Mesenchymal stem cell (in vitro differentiated cells and primary cell): ENCODE data around the gene AGBL5.

Experiments
- DNase-seq: peaks from one replicate; pipeline ENCODE4 v3.0.0-alpha.2; 2013
- H2AFZ ChIP-seq: one replicate; pipeline ENCODE4 v1.6.1; 2013; ENCODE audit warnings: low read depth, mild to moderate bottlenecking, control low read depth, inconsistent platforms, low read length, moderate library complexity
- H2AK5ac ChIP-seq: 2 replicates; pipeline ENCODE4 v1.6.1; 2013; ENCODE audit warnings: low read length, moderate library complexity, mild to moderate bottlenecking, inconsistent platforms; ENCODE audit not compliant: severe bottlenecking
- H2BK120ac ChIP-seq: one replicate; pipeline ENCODE4 v1.6.1; 2013; ENCODE audit warnings: low read depth, mild to moderate bottlenecking, inconsistent platforms, low read length, moderate library complexity
- H2BK12ac ChIP-seq, 2 experiments: one replicate each; pipeline ENCODE4 v1.6.1; 2013; ENCODE audit warnings: inconsistent platforms in 2 of 2, low read length in 2 of 2, mild to moderate bottlenecking in 2 of 2, moderate library complexity in 2 of 2, control low read depth in 1 of 2
- H2BK15ac ChIP-seq: one replicate; pipeline ENCODE4 v1.6.1; 2013; ENCODE audit warnings: mild to moderate bottlenecking, low read depth, inconsistent platforms; ENCODE audit not compliant: poor library complexity, severe bottlenecking
- H2BK5ac ChIP-seq: 2 replicates; pipeline ENCODE4 v1.6.1; 2013; ENCODE audit warnings: low read depth, mild to moderate bottlenecking, low read length, control low read depth, inconsistent platforms; ENCODE audit not compliant: poor library complexity, severe bottlenecking
- H3K14ac ChIP-seq, 2 experiments: one replicate each; pipeline ENCODE4 v1.6.1; 2013; ENCODE audit warnings: inconsistent platforms in 2 of 2, low read length in 2 of 2, control low read depth in 1 of 2, mild to moderate bottlenecking in 1 of 2, moderate library complexity in 1 of 2
- H3K18ac ChIP-seq, 2 experiments: one replicate each; pipeline ENCODE4 v1.6.1; 2013; ENCODE audit warnings: inconsistent platforms in 2 of 2, low read length in 2 of 2, control low read depth in 1 of 2, low read depth in 1 of 2, mild to moderate bottlenecking in 1 of 2
- H3K23ac ChIP-seq, 2 experiments: one replicate each; pipeline ENCODE4 v1.6.1; 2013; ENCODE audit warnings: inconsistent platforms in 2 of 2, low read length in 2 of 2, mild to moderate bottlenecking in 2 of 2, moderate library complexity in 2 of 2, control low read depth in 1 of 2
- H3K27ac ChIP-seq: 2 replicates; pipeline ENCODE4 v1.5.1; 2013; ENCODE audit warnings: mild to moderate bottlenecking, moderate library complexity, low read length, control low read depth, inconsistent platforms; ENCODE audit not compliant: poor library complexity, severe bottlenecking
- H3K27me3 ChIP-seq, 2 experiments: 2 replicates each; pipeline versions ENCODE4 v1.6.1 to v1.7.0; 2013; ENCODE audit warnings: low read length in 2 of 2, mild to moderate bottlenecking in 2 of 2, moderate library complexity in 2 of 2, control low read depth in 1 of 2, inconsistent platforms in 1 of 2; ENCODE audit not compliant: control insufficient read depth in 1 of 2, insufficient read depth in 1 of 2
- H3K36me3 ChIP-seq, 2 experiments: 2 replicates each; pipeline versions ENCODE4 v1.6.1 to v1.7.0; 2013; ENCODE audit warnings: low read length in 2 of 2, control low read depth in 1 of 2, inconsistent platforms in 1 of 2, low read depth in 1 of 2, mild to moderate bottlenecking in 1 of 2; ENCODE audit not compliant: insufficient read depth in 2 of 2, control insufficient read depth in 1 of 2
- H3K4ac ChIP-seq, 2 experiments: one replicate each; pipeline ENCODE4 v1.6.1; 2013; ENCODE audit warnings: inconsistent platforms in 2 of 2, low read length in 2 of 2, mild to moderate bottlenecking in 2 of 2, moderate library complexity in 2 of 2, control low read depth in 1 of 2, low read depth in 1 of 2
- H3K4me1 ChIP-seq: 2 replicates; pipeline ENCODE4 v1.6.1; 2013; ENCODE audit warnings: low read depth, low read length, control low read depth; ENCODE audit not compliant: control insufficient read depth, insufficient read depth
- H3K4me2 ChIP-seq: 2 replicates; pipeline ENCODE4 v1.6.1; 2013; ENCODE audit warnings: low read length, mild to moderate bottlenecking, inconsistent platforms; ENCODE audit not compliant: poor library complexity, severe bottlenecking
- H3K4me3 ChIP-seq, 2 experiments: 2 replicates each; pipeline versions ENCODE4 v1.5.1 to v1.7.0; 2013; ENCODE audit warnings: low read length in 2 of 2, mild to moderate bottlenecking in 2 of 2, control low read depth in 1 of 2, low read depth in 1 of 2; ENCODE audit not compliant: insufficient read depth in 1 of 2
- H3K79me1 ChIP-seq: replicated peaks from 2 replicates; pipeline ENCODE4 v1.6.1; 2013; ENCODE audit warnings: mild to moderate bottlenecking, control low read depth, low read length, inconsistent platforms; ENCODE audit not compliant: poor library complexity, severe bottlenecking
- H3K9ac ChIP-seq: 2 replicates; pipeline ENCODE4 v1.7.0; 2013; ENCODE audit warnings: mild to moderate bottlenecking, low read length, moderate library complexity
- H3K9me3 ChIP-seq: 2 replicates; pipeline ENCODE4 v1.7.0; 2013; ENCODE audit warnings: mild to moderate bottlenecking, low read length; ENCODE audit not compliant: control insufficient read depth
- H4K8ac ChIP-seq: one replicate; pipeline ENCODE4 v1.6.1; 2013; ENCODE audit warnings: inconsistent platforms, mild to moderate bottlenecking, low read length, moderate library complexity
- H4K91ac ChIP-seq: one replicate; pipeline ENCODE4 v1.6.1; 2013; ENCODE audit warnings: mild to moderate bottlenecking, low read length, inconsistent platforms
- WGBS: methylation state at CpG from one replicate; pipeline ENCODE4 v1.1.7; 2013; ENCODE audit warnings: mixed read lengths; 5-methylcytosine and 5-hydroxymethylcytosine counted together

AGBL5 gene

DNA sequence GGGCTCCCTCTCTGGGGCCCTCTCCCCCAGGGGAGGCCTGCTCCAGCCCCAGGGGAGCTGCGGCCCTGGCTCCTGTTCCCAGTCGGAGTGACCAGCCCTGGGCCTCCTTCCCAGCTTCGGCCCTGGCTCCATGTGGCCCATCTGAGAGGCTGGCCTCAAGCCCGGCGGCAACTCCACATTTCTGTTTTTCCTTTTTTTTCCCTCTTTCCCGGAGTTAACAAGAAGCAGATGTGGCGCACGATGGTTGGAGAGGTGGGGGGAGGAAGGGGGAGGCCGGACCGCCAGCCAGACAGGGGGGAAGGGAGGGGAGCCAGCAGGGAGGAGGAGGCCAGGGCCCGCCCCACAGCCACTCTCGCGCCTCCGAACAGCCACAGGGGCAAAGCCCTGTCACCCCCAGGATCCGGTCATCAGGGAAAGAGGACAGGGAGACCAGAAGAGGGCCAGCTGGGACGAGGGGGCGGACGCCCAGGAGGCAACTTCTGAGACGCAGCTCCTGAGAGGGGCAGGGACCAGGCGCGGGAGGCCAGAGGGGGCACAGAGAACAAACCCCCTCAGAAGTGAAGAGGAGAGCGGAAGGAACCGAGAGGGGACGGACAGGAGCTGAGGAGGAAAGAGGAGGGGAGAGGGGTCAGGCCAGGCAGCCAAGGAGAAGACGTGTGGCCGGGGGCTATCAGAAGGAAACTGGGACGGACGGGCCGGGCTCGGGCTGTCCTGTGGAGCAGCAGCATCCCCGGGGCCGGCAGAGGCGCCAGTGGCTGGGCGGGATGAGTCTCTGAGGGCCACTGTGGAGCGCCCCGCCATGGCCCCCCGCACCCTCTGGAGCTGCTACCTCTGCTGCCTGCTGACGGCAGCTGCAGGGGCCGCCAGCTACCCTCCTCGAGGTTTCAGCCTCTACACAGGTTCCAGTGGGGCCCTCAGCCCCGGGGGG is 27.1 kb downstream of the AGBL5 start, which contains the start of gene EMILIN1:
EMILIN1 (plus strand) TSS at position 349 of the 928 bp plus-strand sequence; CDS start at position 800, 451 bp downstream.
- WGBS: 11% methylated on average over 39 of the region's 41 CpGs
- H3K4me2 ChIP-seq: no peak within 1 kb of the TSS
- H3K9me3 ChIP-seq: no peaks in the 10 kb centered on the region
- peak within 1 kb of the TSS; percentile 88 to 92 for H2BK12ac ChIP-seq
- H2AK5ac ChIP-seq: no peak within 1 kb of the TSS
- DNase-seq: peak; percentile 94
- peaks cover 19% of the 10 kb centered on the region for H3K4me1 ChIP-seq
- H3K27me3 ChIP-seq: no peaks in the 10 kb centered on the region
- peak within 1 kb of the TSS; percentile 93 for H4K8ac ChIP-seq
- H3K9ac ChIP-seq: peak within 1 kb of the TSS; percentile 91
- H2AFZ ChIP-seq: peak within 1 kb of the TSS; percentile 44
- H3K4me3 ChIP-seq: peak within 1 kb of the TSS in 1 of 2 experiments; percentile 93
- no peak within 1 kb of the TSS for H2BK5ac ChIP-seq
- peak within 1 kb of the TSS; percentile 89 to 91 for H3K18ac ChIP-seq
- H2BK15ac ChIP-seq: peak within 1 kb of the TSS; percentile 39
- peak within 1 kb of the TSS; percentile 89 for H2BK120ac ChIP-seq
- H3K36me3 ChIP-seq: peaks cover 11 to 14% of the 10 kb centered on the region in 2 experiments
- H3K27ac ChIP-seq: peak within 1 kb of the TSS; percentile 17
- H3K23ac ChIP-seq: peak within 1 kb of the TSS in 1 of 2 experiments; percentile 46
- peak within 1 kb of the TSS in 1 of 2 experiments; percentile 78 for H3K14ac ChIP-seq
- H4K91ac ChIP-seq: peak within 1 kb of the TSS; percentile 94
- H3K79me1 ChIP-seq: no peaks in the 10 kb centered on the region
- H3K4ac ChIP-seq: peak within 1 kb of the TSS; percentile 86

DNA sequence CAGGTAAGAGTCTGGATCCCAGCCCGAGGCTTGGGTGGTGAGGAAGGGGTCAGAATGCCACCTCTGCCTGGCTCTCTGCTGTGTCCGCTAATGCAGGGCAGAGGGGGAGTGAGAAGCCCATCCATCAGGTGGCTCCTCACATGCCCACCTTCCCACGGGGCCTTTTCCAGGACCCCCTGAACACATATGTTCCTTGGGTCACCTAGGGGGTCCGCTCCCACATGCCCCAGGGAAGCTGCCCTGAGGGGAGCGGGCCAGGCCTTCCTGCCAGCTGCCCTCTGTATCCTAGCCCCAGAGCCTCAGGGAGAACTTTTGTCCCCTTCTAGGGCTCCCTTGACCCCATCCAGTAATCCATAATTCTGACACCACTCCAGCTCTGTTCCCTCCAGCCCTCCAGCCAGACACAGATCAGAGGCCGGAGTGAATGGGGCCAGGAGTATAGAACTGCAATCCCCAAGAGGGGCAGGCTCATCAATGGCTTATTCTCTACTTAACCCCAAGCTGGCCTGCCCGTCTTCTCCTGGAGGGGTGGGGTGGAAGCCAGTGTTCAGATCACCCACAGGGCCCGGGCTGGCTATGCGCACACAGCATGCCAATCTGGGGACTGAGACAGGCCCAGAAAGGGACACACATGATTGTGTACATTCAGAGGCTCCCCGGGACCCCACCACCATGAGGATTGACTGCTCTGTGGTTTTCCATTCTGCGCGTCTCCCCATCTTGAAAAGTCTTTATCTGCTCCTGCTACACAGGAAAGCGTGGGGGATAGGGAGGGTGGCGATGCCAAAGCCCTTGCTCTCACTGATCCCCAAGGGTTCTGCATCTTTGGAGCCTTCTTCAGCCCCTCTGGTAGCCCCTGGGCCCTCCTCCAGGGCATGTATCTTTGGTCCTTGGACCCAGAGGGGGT is 28.0 kb downstream of the AGBL5 start:
- Histone ChIP-seq H3K18ac (peak overlapping the region; percentile 89 to 91), H3K4me1 (peaks cover 19% of the 10 kb centered on the region)

DNA sequence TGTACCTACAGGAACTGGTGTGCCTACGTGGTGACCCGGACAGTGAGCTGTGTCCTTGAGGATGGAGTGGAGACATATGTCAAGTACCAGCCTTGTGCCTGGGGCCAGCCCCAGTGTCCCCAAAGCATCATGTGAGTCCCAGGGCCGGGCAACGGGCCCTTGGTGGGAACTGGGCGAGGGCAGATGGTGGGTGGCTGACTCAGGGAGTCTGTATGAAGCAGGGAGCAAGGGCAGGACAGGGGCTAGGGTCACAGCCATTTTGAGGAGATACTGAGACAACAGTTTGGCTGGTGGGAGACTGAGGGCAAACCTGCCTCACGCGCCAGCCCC is 28.6 kb downstream of the AGBL5 start:
- peak overlapping the region; percentile 95 for H4K91ac ChIP-seq
- 91% methylated on average over 7 of the region's 7 CpGs for WGBS
- H2AFZ ChIP-seq: no peak overlapping the region
- peak overlapping the region in 1 of 2 experiments; percentile 82 for H3K14ac ChIP-seq
- H3K4ac ChIP-seq: peak overlapping the region; percentile 86 to 97
- no peak overlapping the region for H2BK5ac ChIP-seq
- peak overlapping the region; percentile 34 for H2AK5ac ChIP-seq
- H2BK120ac ChIP-seq: peak overlapping the region; percentile 45
- no peak overlapping the region for H3K4me2 ChIP-seq
- H4K8ac ChIP-seq: no peak overlapping the region
- H3K36me3 ChIP-seq: peaks cover 11 to 14% of the 10 kb centered on the region in 2 experiments
- H3K9ac ChIP-seq: peak overlapping the region; percentile 91
- H3K4me1 ChIP-seq: peaks cover 17% of the 10 kb centered on the region
- no peaks in the 10 kb centered on the region for H3K27me3 ChIP-seq
- H3K18ac ChIP-seq: peak overlapping the region; percentile 35 to 81
- no peaks in the 10 kb centered on the region for H3K9me3 ChIP-seq
- H3K27ac ChIP-seq: no peak overlapping the region
- H2BK12ac ChIP-seq: peak overlapping the region; percentile 94
- H3K4me3 ChIP-seq: peak overlapping the region in 1 of 2 experiments; percentile 93
- H2BK15ac ChIP-seq: peak overlapping the region; percentile 60
- H3K23ac ChIP-seq: peak overlapping the region in 1 of 2 experiments; percentile 89
- no peaks in the 10 kb centered on the region for H3K79me1 ChIP-seq
- DNase-seq: no peak

More for the DNA sequence above, 28.0 kb downstream of the AGBL5 start:
- peak overlapping the region; percentile 78 for H2BK15ac ChIP-seq
- peak overlapping the region in 1 of 2 experiments; percentile 79 for H3K23ac ChIP-seq
- H3K4me2 ChIP-seq: no peak overlapping the region
- H2BK12ac ChIP-seq: peak overlapping the region; percentile 94
- peak overlapping the region; percentile 95 for H4K91ac ChIP-seq
- peak overlapping the region; percentile 86 for H3K4ac ChIP-seq
- H3K36me3 ChIP-seq: peaks cover 11 to 14% of the 10 kb centered on the region in 2 experiments
- H3K27me3 ChIP-seq: no peaks in the 10 kb centered on the region
- 68% methylated on average over 13 of the region's 14 CpGs for WGBS
- H3K14ac ChIP-seq: peak overlapping the region in 1 of 2 experiments; percentile 84
- H3K27ac ChIP-seq: no peak overlapping the region
- no peak overlapping the region for H2AK5ac ChIP-seq
- no peak overlapping the region for H2AFZ ChIP-seq
- H4K8ac ChIP-seq: peak overlapping the region; percentile 93
- H2BK5ac ChIP-seq: no peak overlapping the region
- H3K79me1 ChIP-seq: no peaks in the 10 kb centered on the region
- peak; percentile 35 for DNase-seq
- H3K4me3 ChIP-seq: peak overlapping the region in 1 of 2 experiments; percentile 93
- H3K9me3 ChIP-seq: no peaks in the 10 kb centered on the region
- H3K9ac ChIP-seq: peak overlapping the region; percentile 91
- H2BK120ac ChIP-seq: peak overlapping the region; percentile 75
